NT2/D1 (cell line): ENCODE results near the gene CANX.
A peak's percentile ranks its signal among the peaks of the same experiment; 100 is the strongest.
"Not testable (repeated sequence)": the region's sequence is repeated elsewhere in the genome, so short reads cannot be mapped to it uniquely, and the experiment has no call there.

Experiments
- DNase-seq: peaks from one replicate; pipeline ENCODE4 v3.0.0-alpha.2; 2011; ENCODE audit warnings: low read depth, low spot score
- H3K27me3 ChIP-seq: 2 replicates; pipeline ENCODE4 v1.6.0; 2011; ENCODE audit warnings: mild to moderate bottlenecking; ENCODE audit not compliant: insufficient read length, insufficient read depth
- H3K36me3 ChIP-seq: 2 replicates; pipeline ENCODE4 v1.6.1; 2011; ENCODE audit warnings: mild to moderate bottlenecking, low read length, mixed read lengths; ENCODE audit not compliant: insufficient read depth, insufficient read length
- H3K4me1 ChIP-seq: 2 replicates; pipeline ENCODE4 v1.5.1; 2011; ENCODE audit not compliant: insufficient read depth, insufficient read length
- H3K4me3 ChIP-seq: 2 replicates; pipeline ENCODE4 v1.5.1; 2011; ENCODE audit warnings: low read depth; ENCODE audit not compliant: insufficient read length
- H3K9ac ChIP-seq: 2 replicates; pipeline ENCODE4 v1.6.0; 2011; ENCODE audit warnings: low read depth; ENCODE audit not compliant: insufficient read length
- H3K9me3 ChIP-seq: 2 replicates; pipeline ENCODE4 v1.5.1; 2011; ENCODE audit warnings: mild to moderate bottlenecking, low read length; ENCODE audit not compliant: insufficient read depth
- SUZ12 ChIP-seq: IDR thresholded peaks from 2 replicates; pipeline ENCODE4 v1.6.1; 2011; ENCODE audit not compliant: insufficient read length, insufficient read depth; ENCODE audit errors: extremely low read depth
- YY1 ChIP-seq: IDR thresholded peaks from 2 replicates; pipeline ENCODE4 v1.6.1; 2011; ENCODE audit not compliant: insufficient read length, insufficient read depth
- ZNF274 ChIP-seq: IDR thresholded peaks from 2 replicates; pipeline ENCODE4 v1.6.1; 2011; ENCODE audit warnings: mild to moderate bottlenecking, low read depth, low read length

The CANX gene

GRCh38 chr5:179732918-179733771 is 34.4 kb downstream of the CANX start:
- H3K9me3 ChIP-seq = no peaks in the 10 kb centered on the region
- peak; percentile 15 for DNase-seq
- peak overlapping the region; percentile 89 for H3K4me3 ChIP-seq
- peaks cover 47% of the 10 kb centered on the region for H3K36me3 ChIP-seq
- H3K4me1 ChIP-seq = no peaks in the 10 kb centered on the region
- H3K27me3 ChIP-seq = no peaks in the 10 kb centered on the region
- H3K9ac ChIP-seq = peak overlapping the region; percentile 97
- no peak for TF ChIP-seq SUZ12
- no peak for TF ChIP-seq ZNF274
- no peak for TF ChIP-seq YY1

GRCh38 chr5:179733772-179734126 is 35.0 kb downstream of the CANX start:
- peaks cover 47% of the 10 kb centered on the region for H3K36me3 ChIP-seq
- H3K4me1 ChIP-seq = no peaks in the 10 kb centered on the region

GRCh38 chr5:179734536-179735164 is 35.9 kb downstream of the CANX start:
- no peak for DNase-seq
- peak overlapping the region; percentile 89 for H3K4me3 ChIP-seq
- H3K9ac ChIP-seq = no peak overlapping the region
- no peak for TF ChIP-seq ZNF274
- TF ChIP-seq YY1 = no peak
- TF ChIP-seq SUZ12 = no peak
- H3K4me1 ChIP-seq = no peaks in the 10 kb centered on the region
- H3K9me3 ChIP-seq = no peaks in the 10 kb centered on the region
- H3K27me3 ChIP-seq = no peaks in the 10 kb centered on the region
- peaks cover 42% of the 10 kb centered on the region for H3K36me3 ChIP-seq

More at GRCh38 chr5:179733772-179734126, 35.0 kb downstream of the CANX start:
- Histone ChIP-seq H3K4me3 (peak overlapping the region; percentile 89), H3K9ac (peak overlapping the region; percentile 97), H3K27me3 (no peaks in the 10 kb centered on the region), H3K9me3 (no peaks in the 10 kb centered on the region)
- DNase-seq = no peak
- TF ChIP-seq SUZ12 = no peak
- no peak for TF ChIP-seq ZNF274
- TF ChIP-seq YY1 = no peak

- peaks cover 36% of the 10 kb centered on the region for H3K36me3 ChIP-seq
- no peak for TF ChIP-seq ZNF274
- no peak for TF ChIP-seq YY1
- TF ChIP-seq SUZ12 = no peak
- no peaks in the 10 kb centered on the region for H3K4me1 ChIP-seq
- H3K27me3 ChIP-seq = no peaks in the 10 kb centered on the region
- DNase-seq = no peak
- no peak overlapping the region for H3K9ac ChIP-seq
- H3K9me3 ChIP-seq = no peaks in the 10 kb centered on the region
- H3K4me3 ChIP-seq = no peak overlapping the region
These were observed 40.0 kb downstream of the CANX start for GRCh38 chr5:179738742-179739141.

DNA sequence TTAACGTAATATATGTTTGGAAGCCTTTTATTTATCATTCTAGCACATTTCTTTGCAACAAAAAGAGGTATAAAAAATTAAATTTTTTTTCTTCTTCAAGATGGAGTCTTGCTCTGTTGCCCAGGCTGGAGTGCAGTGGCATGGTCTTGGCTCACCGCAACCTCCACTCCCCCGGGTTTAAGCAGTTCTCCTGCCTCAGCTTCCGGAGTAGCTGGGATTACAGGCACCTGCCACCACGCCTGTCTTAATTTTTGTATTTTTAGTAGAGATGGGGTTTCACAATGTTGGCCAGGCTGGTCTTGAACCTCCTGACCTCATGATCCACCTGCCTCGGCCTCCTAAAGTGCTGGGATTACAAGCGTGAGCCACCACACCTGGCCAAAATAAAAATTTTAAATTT is 45.3 kb downstream of the CANX start:
- H3K4me3 ChIP-seq, H3K36me3 ChIP-seq, H3K9me3 ChIP-seq, H3K27me3 ChIP-seq, H3K4me1 ChIP-seq, H3K9ac ChIP-seq, DNase-seq: not testable (repeated sequence)

DNA sequence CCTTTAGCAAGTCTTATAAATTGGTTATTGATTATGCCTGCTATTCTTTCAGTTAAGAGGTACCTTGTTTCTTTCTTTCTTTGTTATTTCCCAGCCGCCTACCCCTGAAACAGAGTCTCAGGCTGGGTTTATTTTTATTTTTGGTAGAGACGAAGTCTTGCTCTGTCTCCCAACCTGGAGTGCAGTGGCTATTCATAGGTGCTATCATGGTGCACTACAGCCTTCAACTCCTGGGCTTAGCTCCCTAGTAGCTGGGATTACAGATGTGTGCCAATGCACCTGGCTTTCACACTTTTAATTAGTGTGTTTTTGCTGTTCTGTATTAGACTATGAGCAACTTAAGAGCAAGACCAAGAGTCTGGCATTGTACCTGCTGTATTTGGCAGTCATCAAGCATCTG is 48.1 kb downstream of the CANX start:
- no peaks in the 10 kb centered on the region for H3K4me1 ChIP-seq
- no peaks in the 10 kb centered on the region for H3K9me3 ChIP-seq
- H3K9ac ChIP-seq = no peak overlapping the region
- peaks cover 21% of the 10 kb centered on the region for H3K36me3 ChIP-seq
- TF ChIP-seq YY1 = no peak
- H3K27me3 ChIP-seq = no peaks in the 10 kb centered on the region
- no peak for DNase-seq
- H3K4me3 ChIP-seq = no peak overlapping the region

DNA sequence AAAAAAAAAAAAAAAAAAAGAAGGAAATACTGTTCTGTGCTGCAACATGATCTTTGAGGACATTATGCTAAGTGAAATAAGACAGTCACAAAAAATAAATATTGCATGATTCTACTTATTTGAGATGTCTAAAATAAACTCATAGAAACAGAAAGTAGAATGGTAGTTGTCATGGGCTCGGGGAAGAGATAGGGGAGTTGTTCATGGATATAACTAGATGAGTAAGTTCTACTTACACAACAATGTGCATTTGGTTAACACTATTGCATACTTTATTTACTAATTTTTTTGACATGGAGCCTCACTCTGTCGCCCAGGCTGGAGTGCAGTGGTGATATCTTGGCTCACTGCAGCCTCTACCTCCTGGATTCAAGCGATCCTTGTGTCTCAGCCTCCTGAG is 49.0 kb downstream of the CANX start:
- TF ChIP-seq ZNF274 = no peak
- no peak for TF ChIP-seq SUZ12
- Histone ChIP-seq H3K4me3 (no peak overlapping the region), H3K9ac (no peak overlapping the region), H3K9me3 (no peaks in the 10 kb centered on the region), H3K36me3 (peaks cover 19% of the 10 kb centered on the region), H3K27me3 (no peaks in the 10 kb centered on the region), H3K4me1 (no peaks in the 10 kb centered on the region)
- no peak for DNase-seq
